ENCODE data around the gene GMPPB.

- TF ChIP-seq CTCF (IDR thresholded peaks at IDR 0.05; ENCODE audit: low read depth, low read length, poor library complexity, severe bottlenecking): no peak
- no peak for TF ChIP-seq EZH2phosphoT487 (IDR thresholded peaks at IDR 0.05; ENCODE audit: borderline replicate concordance, low read length)
These were observed 17.2 kb downstream of the GMPPB start for GRCh38 chr3:49706456-49707112.
